Smooth muscle cell (in vitro differentiated cells): ENCODE measurements around the gene SLC30A2. TPM values are rescaled to one million over a fixed set of nuclear protein-coding genes. Genes with fewer than 3 reads are reported as not detected.

ENCODE experiments used
- DNase-seq: peaks from one replicate; lab custom pipeline; 2025; ENCODE audit not compliant: unreplicated experiment; lab: John Stamatoyannopoulos, UW
- H2AFZ ChIP-seq: fragments of 200-600 bp; sonication (generic); 2 replicates; pipeline ENCODE4 v1.6.0; 2016; ENCODE audit warnings: antibody characterized with exemption, low read depth, mild to moderate bottlenecking
- H3F3A ChIP-seq: fragments of 200-600 bp; sonication (generic); 2 replicates; pipeline ENCODE4 v1.6.0; 2017; ENCODE audit warnings: antibody characterized with exemption, low read depth
- H3K27ac ChIP-seq: fragments of 200-600 bp; sonication (generic); 2 replicates; pipeline ENCODE4 v1.5.1; 2016; ENCODE audit warnings: low read depth, mild to moderate bottlenecking
- H3K27me3 ChIP-seq: fragments of 200-600 bp; sonication (generic); 2 replicates; pipeline ENCODE4 v1.6.1; 2016; ENCODE audit warnings: low read depth, mild to moderate bottlenecking
- H3K36me3 ChIP-seq: fragments of 200-600 bp; sonication (generic); 2 replicates; pipeline ENCODE4 v1.5.1; 2016; ENCODE audit warnings: low read depth
- H3K4me1 ChIP-seq: fragments of 200-600 bp; sonication (generic); 2 replicates; pipeline ENCODE4 v1.5.1; 2016; ENCODE audit warnings: low read depth
- H3K4me2 ChIP-seq: fragments of 200-600 bp; sonication (generic); 2 replicates; pipeline ENCODE4 v1.6.0; 2016; ENCODE audit warnings: mild to moderate bottlenecking
- H3K4me3 ChIP-seq: fragments of 200-600 bp; sonication (generic); 2 replicates; pipeline ENCODE4 v1.5.1; 2016; ENCODE audit warnings: mild to moderate bottlenecking
- H3K79me2 ChIP-seq: fragments of 200-600 bp; sonication (generic); 2 replicates; pipeline ENCODE4 v1.6.0; 2016; ENCODE audit warnings: low read depth, mild to moderate bottlenecking
- H3K9ac ChIP-seq: fragments of 200-600 bp; sonication (generic); 2 replicates; pipeline ENCODE4 v1.6.0; 2016; ENCODE audit warnings: low read depth
- H3K9me3 ChIP-seq: fragments of 200-600 bp; sonication (generic); replicated peaks from 2 replicates; pipeline ENCODE4 v1.5.1; 2016; ENCODE audit warnings: low read depth
- H4K20me1 ChIP-seq: fragments of 200-600 bp; sonication (generic); 2 replicates; pipeline ENCODE4 v1.6.0; 2016; ENCODE audit warnings: low read depth
- WGBS: methylation state at CpG from one replicate; pipeline ENCODE4 v1.1.7; 2016; ENCODE audit warnings: low lambda C conversion rate; 5-methylcytosine and 5-hydroxymethylcytosine counted together
- polyA plus RNA-seq: library from polyadenylated mRNA; unstranded; fragments of >200 nt; fragmentation: Nextera tagmentation; extraction: Ambion mirVana; gene quantifications from 2 replicates; pipeline ENCODE4 v1.2.1, GENCODE V29; 2016
- total RNA-seq: library from RNA; depleted of rRNA; stranded (reverse); fragments of >200 nt; gene quantifications from 2 replicates; pipeline ENCODE4 v1.2.3, GENCODE V29; 2014
- TF ChIP-seq, protein P1 (sequence below): fragments of 200-600 bp; sonication (generic); IDR thresholded peaks from 2 replicates; pipeline ENCODE4 v1.5.1; 2017; ENCODE audit warnings: borderline replicate concordance, mild to moderate bottlenecking, antibody characterized with exemption; ENCODE audit not compliant: insufficient read depth, poor library complexity, severe bottlenecking

Gene SLC30A2
- total and polyA plus RNA-seq, 2 experiments from 2014 or later, result 0.27 to 0.53 TPM

GRCh38 chr1:25993197-25993951 is 52.5 kb downstream of the SLC30A2 start:
- Histone ChIP-seq H3K9me3 (no peaks in the 10 kb centered on the region), H3K9ac (no peak overlapping the region), H3K27ac (no peak overlapping the region), H3K4me1 (peaks cover 7% of the 10 kb centered on the region), H4K20me1 (no peaks in the 10 kb centered on the region), H3F3A (no peaks in the 10 kb centered on the region), H3K79me2 (no peaks in the 10 kb centered on the region), H3K4me3 (no peak overlapping the region), H2AFZ (no peak overlapping the region), H3K27me3 (no peaks in the 10 kb centered on the region), H3K36me3 (no peaks in the 10 kb centered on the region), H3K4me2 (no peak overlapping the region)
- TF ChIP-seq, protein P1, sequence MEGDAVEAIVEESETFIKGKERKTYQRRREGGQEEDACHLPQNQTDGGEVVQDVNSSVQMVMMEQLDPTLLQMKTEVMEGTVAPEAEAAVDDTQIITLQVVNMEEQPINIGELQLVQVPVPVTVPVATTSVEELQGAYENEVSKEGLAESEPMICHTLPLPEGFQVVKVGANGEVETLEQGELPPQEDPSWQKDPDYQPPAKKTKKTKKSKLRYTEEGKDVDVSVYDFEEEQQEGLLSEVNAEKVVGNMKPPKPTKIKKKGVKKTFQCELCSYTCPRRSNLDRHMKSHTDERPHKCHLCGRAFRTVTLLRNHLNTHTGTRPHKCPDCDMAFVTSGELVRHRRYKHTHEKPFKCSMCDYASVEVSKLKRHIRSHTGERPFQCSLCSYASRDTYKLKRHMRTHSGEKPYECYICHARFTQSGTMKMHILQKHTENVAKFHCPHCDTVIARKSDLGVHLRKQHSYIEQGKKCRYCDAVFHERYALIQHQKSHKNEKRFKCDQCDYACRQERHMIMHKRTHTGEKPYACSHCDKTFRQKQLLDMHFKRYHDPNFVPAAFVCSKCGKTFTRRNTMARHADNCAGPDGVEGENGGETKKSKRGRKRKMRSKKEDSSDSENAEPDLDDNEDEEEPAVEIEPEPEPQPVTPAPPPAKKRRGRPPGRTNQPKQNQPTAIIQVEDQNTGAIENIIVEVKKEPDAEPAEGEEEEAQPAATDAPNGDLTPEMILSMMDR, result no peak
- 91% methylated on average over 8 of the region's 8 CpGs for WGBS
- DNase-seq, result no peak

GRCh38 chr1:25992689-25993171 is 53.2 kb downstream of the SLC30A2 start:
- no peak overlapping the region for H2AFZ ChIP-seq
- H3K36me3 ChIP-seq, result no peaks in the 10 kb centered on the region
- H3K27me3 ChIP-seq, result no peaks in the 10 kb centered on the region
- peaks cover 7% of the 10 kb centered on the region for H3K4me1 ChIP-seq
- WGBS, result 95% methylated on average over 9 of the region's 9 CpGs
- H3K4me3 ChIP-seq, result no peak overlapping the region
- H3K27ac ChIP-seq, result no peak overlapping the region
- no peaks in the 10 kb centered on the region for H3F3A ChIP-seq
- no peak for DNase-seq
- H3K79me2 ChIP-seq, result no peaks in the 10 kb centered on the region
- H4K20me1 ChIP-seq, result no peaks in the 10 kb centered on the region
- no peaks in the 10 kb centered on the region for H3K9me3 ChIP-seq
- TF ChIP-seq, protein P1, result no peak
- H3K4me2 ChIP-seq, result no peak overlapping the region
- H3K9ac ChIP-seq, result no peak overlapping the region

- no peaks in the 10 kb centered on the region for H3K36me3 ChIP-seq
- no peaks in the 10 kb centered on the region for H3K9me3 ChIP-seq
- no peaks in the 10 kb centered on the region for H4K20me1 ChIP-seq
- no peak overlapping the region for H3K27ac ChIP-seq
- no peaks in the 10 kb centered on the region for H3K27me3 ChIP-seq
- no peak overlapping the region for H2AFZ ChIP-seq
- no peaks in the 10 kb centered on the region for H3F3A ChIP-seq
- WGBS, result 85% methylated on average over 5 of the region's 5 CpGs
- no peak overlapping the region for H3K4me3 ChIP-seq
- H3K4me2 ChIP-seq, result no peak overlapping the region
- H3K4me1 ChIP-seq, result peaks cover 4% of the 10 kb centered on the region
- no peak for DNase-seq
- H3K79me2 ChIP-seq, result no peaks in the 10 kb centered on the region
- no peak overlapping the region for H3K9ac ChIP-seq
- TF ChIP-seq, protein P1, result no peak
These were observed 53.8 kb downstream of the SLC30A2 start for GRCh38 chr1:25991937-25992688.
